ENCODE results near the gene SLC24A4.

DNA sequence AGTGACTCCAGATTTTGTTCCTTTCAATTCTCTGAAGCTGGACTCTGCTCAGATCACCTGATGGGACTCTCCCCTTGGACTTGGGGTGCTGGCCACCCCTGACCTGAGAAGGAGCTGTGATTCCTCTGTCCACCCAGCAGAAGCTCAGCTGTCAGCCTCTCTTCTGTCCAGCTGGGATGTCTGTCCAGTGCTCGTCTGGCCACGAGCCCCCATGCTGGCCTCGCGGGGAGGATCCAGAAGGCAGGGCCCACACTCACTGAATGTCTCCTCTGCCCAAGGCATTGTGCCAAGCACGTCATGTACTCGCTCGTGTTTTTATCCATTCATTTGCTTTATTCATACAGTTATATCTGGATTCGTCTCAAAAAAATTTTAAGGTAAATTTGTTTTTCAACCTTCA lies 14.2 kb upstream of the SLC24A4 start:
- TF ChIP-seq CTCF (IDR thresholded peaks at IDR 0.05) (no peak), POLR2AphosphoS5 (IDR thresholded peaks at IDR 0.05; ENCODE audit: insufficient read depth in 1 of 2, low read depth in 1 of 2) (no peak), POLR2A (IDR thresholded peaks at IDR 0.05) (no peak)

Measured in vagina (tissue), 2 donors.